H1 (cell line): ENCODE results near the gene IMP3.

Source experiments
- CREB1 ChIP-seq: IDR thresholded peaks from 2 replicates; pipeline ENCODE4 v1.6.1; 2012; ENCODE audit warnings: inconsistent platforms
- RXRA ChIP-seq: IDR thresholded peaks from 2 replicates; pipeline ENCODE4 v1.6.1; 2011; ENCODE audit warnings: low read depth, mild to moderate bottlenecking, low read length, moderate library complexity; ENCODE audit not compliant: insufficient read depth
- SIN3A ChIP-seq, 2 experiments: IDR thresholded peaks in 1 of 2; conservative IDR thresholded peaks in 1 of 2; 2 replicates each; pipeline ENCODE4 v1.6.1; 2011 to 2012; ENCODE audit warnings: low read length in 2 of 2, improper control_type of control experiment in 1 of 2, low read depth in 1 of 2, mild to moderate bottlenecking in 1 of 2
- SP1 ChIP-seq: IDR thresholded peaks from 2 replicates; pipeline ENCODE4 v1.6.1; 2011; ENCODE audit warnings: low read depth, low read length

- TF ChIP-seq SP1: no peak
- TF ChIP-seq CREB1: no peak
- TF ChIP-seq RXRA: no peak
- TF ChIP-seq SIN3A (conservative IDR thresholded peaks at IDR 0.05 in 1 of 2, IDR thresholded peaks at IDR 0.05 in 1 of 2; ENCODE audit: low read depth in 1 of 2, low read length in 2 of 2): no peak
Measured at GRCh38 chr15:75661756-75662140, 21.7 kb upstream of the IMP3 start.
